COLO668 (cell line): ENCODE data around the gene EPS8L1.
A peak's percentile ranks its signal among the peaks of the same experiment; 100 is the strongest.

Experiments
- DNase-seq: peaks from one replicate; lab custom pipeline; 2025; ENCODE audit not compliant: unreplicated experiment; lab: John Stamatoyannopoulos, UW

The EPS8L1 gene

DNA sequence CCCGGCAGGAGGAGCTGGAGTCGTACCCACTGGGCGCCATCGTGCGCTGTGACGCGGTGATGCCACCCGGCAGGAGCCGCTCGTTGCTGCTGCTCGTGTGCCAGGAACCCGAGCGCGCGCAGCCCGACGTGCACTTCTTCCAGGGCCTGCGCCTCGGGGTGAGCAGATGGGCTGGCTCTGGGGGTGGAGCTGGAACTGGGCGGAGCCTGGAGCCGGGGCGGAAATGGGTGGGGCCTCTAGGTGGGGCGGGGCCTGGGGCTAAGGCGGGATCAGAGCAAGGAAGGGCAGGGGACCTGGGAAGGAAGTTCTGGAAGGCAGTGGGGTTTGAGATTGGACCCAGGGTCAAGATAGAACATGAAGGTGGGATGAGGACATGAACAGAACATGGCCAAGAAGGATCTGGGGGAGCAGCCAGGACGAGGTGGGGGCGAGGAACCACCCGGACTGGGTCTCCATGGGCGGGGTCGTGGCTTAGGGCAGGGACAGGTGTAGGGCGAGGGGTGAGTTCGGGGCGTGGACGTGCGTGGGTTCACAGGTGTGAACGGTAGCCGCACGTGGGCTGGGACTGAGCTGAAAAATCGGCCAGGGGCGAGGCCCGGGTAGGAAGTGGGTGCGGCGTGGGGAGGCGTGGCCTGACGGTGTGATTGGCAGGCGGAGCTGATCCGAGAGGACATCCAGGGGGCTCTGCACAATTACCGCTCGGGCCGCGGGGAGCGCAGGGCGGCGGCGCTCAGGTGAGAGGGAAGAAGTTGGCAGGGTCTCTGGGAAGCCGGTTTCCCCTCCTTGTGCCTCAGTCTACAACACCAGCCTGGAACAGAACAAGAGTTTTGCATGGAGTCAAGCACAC, 4.7 kb downstream of the EPS8L1 start:
- DNase-seq = peak; percentile 93

DNA sequence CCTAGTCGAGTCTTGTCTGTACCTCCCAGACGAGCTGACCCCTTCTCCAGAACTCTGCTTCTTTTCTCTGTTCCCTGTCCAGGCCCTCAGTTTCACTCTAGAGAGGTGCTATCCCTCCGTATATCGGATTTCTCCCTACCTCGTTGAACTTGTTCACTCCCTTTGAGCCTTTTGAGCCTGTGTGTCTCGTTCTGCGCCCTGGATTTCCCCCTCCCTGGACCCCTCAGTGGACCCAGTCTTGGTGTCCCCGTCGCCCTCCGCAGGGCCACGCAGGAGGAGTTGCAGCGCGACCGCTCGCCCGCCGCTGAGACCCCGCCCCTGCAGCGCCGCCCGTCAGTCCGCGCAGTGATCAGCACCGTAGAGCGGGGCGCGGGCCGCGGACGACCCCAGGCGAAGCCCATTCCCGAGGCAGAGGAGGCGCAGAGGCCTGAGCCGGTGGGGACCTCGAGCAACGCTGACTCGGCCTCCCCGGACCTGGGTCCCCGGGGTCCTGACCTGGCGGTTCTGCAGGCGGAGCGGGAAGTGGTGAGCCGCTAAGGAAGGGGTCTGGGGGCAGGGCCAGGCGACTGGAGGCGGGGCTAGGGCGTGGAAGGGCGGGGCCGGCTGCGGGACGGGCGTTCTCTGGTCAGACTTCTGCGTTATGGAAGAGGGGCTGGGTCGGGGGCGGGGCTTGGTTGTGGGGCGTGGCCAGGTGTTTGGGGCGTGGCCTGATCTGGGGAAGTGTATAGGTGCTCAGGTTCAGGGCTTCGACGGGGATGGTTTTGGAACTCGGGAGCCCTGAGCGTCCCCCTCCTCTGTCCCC, 5.5 kb downstream of the EPS8L1 start:
- peak; percentile 80 for DNase-seq

DNA sequence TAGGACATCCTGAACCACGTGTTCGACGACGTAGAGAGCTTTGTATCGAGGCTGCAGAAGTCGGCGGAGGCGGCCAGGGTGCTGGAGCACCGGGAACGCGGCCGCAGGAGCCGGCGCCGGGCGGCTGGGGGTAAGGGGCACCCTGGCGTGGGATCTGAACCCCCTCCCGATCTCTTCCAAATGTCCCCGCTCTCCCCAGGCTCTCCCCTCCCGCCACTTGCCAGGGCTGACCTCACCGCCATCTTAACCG, 6.0 kb downstream of the EPS8L1 start:
- no peak for DNase-seq

DNA sequence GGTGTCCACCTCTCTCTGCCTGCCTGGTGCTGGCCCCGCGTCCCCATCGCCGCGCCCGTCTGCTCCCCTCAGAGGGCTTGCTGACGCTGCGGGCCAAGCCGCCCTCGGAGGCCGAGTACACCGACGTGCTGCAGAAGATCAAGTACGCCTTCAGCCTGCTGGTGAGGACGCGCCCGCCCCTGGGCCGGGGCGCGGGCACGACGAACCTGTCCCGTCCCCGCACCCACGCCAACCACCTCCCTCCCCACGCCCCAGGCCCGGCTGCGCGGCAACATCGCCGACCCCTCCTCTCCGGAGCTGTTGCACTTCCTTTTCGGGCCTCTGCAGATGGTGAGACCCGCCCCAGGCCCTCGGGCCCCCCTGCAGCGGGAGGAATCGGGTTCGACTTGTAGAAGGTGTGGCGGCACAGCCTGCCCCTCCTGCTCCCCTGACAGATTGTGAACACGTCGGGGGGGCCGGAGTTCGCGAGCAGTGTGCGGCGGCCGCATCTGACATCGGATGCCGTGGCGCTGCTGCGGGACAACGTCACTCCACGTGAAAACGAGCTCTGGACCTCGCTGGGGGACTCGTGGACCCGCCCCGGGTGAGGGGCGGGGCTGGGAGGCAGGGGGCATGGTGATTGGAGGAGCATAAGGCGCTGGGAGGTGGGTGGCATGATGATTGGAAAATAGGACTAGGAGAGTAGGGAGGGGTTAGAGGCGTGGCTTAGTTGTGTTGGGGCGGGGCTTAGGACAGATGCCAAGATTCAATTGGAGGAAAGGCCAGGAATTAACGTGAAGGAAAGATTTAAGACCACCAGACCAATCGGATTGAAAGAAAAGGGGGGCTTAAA, 6.6 kb downstream of the EPS8L1 start:
- peak; percentile 12 for DNase-seq

DNA sequence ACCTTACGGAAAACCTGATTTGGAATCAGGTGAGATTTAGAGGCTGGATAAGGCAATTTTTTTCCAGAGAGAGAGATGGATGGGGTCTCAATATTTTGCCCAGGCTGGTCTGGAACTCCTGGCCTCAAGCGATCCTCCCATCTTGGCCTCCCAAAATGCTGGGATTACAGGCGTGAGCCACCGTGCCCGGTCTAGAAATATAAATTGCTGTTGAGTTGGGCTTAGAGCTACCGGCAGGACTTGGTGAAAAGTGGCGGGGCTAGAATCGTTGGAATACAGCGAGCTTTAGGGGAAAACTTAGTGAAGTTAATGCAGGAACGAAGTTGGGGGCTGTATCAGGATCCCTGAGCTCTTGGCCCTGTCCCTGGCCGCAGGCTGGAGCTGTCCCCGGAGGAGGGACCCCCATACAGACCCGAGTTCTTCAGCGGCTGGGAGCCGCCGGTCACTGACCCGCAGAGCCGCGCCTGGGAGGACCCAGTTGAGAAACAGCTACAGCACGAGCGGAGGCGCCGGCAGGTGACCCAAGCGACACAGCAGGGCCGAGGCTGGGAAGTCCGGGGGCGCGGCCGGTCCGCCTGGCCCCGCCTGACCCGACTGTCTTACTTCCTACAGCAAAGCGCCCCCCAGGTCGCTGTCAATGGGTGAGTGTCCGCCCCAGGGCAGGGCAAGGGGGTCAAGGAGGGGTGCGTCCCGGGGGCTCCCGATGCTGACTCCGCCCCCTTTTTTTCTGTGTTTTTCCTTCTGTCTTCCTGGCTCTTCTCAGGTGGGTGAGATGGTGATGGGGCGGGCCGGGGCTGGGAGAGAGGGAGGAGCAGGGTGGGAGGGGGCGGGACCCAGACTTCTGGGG, 7.6 kb downstream of the EPS8L1 start:
- DNase-seq = no peak

DNA sequence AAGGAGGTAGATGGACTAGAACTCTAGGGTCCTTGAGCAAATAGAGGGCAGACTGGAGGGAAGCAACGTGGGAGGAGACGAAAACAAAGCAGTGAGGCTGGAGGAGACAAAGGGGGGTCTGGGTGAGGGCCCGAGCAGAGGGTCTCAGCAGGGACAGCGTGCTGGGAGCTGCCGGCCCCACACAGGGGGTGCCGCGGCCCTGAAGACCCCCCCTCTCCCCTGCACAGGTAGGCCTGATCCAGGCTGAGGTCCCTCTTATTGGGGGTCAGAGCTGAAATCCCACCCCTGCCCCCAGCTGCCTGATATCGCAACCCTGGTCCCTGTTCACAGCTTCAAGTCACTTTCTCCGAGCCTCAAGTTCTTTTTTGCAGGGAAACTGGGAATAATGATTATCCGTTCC, 8.7 kb downstream of the EPS8L1 start:
- DNase-seq = no peak

DNA sequence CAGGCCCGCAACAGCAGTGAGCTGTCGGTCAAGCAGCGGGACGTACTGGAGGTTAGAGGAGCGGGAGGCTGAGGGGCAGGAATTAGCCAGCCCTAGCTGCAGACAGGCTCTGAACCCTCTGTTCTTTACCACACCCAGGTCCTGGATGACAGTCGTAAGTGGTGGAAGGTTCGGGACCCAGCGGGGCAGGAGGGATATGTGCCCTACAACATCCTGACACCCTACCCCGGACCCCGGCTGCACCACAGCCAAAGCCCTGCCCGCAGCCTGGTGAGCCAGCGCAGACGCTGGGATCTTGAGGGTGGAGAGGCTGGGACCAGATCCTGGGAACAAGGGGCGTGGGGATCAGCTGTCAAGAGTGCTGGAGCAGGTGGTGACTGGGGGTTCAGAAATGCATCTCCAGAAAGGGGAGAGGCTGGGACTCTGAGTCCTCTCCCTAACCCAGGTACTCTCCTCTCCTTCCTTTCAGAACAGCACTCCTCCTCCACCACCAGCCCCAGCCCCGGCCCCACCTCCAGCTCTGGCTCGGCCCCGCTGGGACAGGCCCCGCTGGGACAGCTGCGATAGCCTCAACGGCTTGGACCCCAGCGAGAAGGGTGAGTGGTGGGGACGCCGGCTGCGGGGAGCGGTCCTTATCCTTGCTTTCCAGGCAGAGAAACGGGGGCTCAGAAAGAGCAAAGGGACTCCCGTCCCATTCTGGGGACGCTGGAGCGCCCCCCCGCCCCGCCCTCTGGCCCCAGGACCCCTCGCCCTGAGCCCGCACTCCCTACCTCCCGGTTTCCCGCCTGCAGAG, 10.4 kb downstream of the EPS8L1 start:
- no peak for DNase-seq

DNA sequence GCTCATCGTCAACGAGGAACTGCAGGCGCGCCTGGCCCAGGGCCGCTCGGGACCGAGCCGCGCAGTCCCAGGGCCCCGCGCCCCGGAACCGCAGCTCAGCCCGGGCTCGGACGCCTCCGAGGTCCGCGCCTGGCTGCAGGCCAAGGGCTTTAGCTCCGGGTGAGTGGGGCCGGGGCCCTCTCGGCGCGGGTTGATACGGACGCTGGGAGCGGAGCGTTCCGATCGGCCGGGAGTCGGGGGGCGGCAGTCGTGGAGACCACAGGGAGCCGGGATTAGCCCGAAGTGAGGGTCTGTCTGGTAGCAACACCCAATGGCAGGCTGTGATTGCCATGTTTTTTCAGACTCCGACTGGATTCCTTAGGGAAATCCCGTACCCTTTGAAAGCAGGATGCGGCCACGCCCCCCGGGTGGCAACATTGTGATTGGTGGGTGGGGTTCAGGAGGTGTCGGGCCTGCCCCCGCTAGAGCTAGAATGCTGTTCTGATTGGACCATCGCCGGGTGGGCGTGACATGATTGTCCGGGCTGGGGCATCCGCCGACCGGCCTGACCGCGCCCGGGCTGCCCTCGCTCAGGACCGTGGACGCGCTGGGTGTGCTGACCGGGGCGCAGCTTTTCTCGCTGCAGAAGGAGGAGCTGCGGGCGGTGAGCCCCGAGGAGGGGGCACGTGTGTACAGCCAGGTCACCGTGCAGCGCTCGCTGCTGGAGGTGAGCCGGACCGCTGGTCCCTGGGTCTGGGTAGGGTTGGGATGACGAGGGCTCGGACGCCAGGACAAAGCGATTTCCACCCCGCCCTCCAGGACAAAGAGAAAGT, 11.3 kb downstream of the EPS8L1 start:
- peak; percentile 57 for DNase-seq

DNA sequence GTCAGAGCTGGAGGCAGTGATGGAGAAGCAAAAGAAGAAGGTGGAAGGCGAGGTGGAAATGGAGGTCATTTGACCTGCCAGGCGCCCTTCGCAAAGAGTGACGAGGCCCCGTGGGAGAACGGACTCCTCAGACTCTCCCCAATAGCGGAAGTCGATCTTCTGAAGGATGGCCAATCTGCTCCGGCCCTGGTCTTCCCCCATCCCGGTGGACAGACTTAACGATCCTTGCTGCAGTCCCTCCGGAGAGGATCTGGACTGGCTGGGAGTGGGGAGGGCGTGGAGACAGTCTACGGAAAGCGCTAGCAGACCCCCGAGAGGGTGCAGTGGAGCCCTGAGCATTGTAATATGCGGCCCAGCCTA, 11.9 kb downstream of the EPS8L1 start:
- DNase-seq = no peak

DNA sequence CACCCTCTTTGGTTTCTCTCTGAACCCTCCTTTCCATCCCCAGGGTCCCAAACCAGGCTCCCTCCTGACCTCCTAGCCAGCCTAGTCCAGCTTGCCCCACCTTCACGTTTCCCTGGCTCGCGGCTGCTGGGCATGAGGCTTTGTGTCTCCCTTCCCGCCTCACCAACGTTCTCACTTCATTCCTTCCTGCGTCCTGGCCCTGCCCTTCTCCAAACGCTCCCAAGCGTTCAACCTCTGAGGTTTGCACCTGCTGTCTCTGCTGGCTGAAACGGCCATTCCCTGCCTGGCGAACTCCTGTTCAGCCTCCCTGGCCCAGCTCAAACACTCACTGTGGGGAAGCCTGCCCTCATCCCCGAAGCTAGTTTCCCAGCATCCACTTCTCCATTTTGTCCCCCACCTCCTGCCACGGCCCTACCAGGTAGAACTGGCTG, 12.4 kb downstream of the EPS8L1 start:
- no peak for DNase-seq

DNA sequence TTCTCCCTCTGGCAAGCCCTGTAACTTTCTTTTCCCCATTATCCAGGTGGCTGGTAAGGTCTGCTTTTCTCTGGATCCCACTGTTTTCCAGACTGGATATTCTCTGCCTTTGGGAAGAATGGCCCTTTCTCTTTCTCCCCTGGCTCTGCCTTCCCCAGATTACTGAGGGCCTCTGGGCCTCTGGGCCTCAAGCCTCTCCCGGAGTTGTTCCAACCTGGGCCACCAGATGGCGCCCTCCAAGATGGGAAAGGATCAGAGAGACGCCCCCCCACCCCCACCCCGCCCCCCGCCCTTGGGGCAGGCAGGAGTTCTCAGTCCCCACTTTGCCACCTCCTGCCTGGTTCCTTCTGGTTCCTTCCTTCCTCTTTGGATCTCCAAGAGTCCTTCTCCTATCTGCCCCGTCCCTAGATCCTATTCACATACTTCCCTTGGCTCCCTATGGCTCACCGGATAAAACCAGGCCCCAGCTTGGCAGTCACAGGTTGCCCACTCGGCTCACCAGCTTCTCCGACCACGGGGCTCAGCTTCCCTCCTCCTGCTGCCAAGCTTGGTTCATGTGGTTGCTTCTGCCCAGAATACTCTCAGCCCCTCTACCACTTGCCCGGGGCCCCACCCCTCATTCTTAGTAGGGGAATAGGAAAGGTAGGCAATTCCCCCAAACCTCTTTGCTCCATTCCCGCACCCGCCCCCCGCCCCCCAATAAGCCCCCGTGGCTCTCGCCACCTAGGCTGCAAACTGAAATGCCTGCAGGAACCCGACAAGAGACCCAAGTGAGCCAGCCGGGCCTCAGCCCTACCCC, 13.1 kb downstream of the EPS8L1 start:
- DNase-seq = peak; percentile 76

DNA sequence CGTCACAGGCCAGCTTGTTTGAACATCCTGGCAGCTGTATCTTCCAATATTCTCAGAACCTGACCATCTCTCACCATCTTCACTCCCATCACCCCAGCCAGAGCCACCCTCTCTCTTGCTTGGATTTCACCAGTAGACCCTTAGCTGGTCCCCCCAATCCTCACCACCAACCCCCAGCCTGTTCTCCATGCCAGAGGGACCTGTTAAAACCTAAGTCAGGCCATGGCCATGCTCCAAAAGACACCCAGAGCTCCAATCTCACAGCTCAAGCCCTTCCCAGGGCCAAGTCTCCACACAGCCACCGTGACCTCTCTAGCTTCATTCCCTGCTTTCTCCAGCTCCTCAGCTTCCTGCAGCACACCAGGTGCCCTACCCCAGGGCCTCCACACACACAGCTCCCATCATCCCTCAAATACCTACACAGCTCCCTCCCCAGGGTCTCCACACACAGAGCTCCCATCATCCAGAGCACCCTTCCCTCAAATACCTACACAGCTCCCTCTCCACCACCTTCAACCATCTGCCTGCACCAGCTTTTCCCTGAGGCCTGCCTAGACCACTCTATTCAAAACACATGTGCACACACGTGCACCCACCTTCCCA, 13.8 kb downstream of the EPS8L1 start:
- no peak for DNase-seq

DNA sequence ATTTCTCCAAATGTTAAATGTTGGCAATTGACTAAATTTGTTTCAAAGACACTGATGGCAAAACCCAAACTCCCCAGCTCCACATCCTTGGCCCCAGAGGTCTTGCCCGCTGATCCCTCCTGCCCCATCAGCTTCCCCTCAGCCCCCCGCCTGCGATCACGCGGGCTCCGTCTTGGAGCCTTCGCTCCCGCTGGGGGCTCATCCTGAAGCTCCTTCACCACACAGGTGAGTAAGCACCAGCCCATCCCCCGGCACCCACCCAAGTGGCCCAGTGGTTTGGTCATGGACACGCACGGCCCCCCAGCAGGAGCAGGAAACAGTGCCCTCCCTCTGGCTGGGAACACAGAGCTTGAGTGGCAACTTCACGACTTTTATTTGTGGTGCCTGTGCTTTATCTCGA, 14.9 kb downstream of the EPS8L1 start:
- DNase-seq = no peak

DNA sequence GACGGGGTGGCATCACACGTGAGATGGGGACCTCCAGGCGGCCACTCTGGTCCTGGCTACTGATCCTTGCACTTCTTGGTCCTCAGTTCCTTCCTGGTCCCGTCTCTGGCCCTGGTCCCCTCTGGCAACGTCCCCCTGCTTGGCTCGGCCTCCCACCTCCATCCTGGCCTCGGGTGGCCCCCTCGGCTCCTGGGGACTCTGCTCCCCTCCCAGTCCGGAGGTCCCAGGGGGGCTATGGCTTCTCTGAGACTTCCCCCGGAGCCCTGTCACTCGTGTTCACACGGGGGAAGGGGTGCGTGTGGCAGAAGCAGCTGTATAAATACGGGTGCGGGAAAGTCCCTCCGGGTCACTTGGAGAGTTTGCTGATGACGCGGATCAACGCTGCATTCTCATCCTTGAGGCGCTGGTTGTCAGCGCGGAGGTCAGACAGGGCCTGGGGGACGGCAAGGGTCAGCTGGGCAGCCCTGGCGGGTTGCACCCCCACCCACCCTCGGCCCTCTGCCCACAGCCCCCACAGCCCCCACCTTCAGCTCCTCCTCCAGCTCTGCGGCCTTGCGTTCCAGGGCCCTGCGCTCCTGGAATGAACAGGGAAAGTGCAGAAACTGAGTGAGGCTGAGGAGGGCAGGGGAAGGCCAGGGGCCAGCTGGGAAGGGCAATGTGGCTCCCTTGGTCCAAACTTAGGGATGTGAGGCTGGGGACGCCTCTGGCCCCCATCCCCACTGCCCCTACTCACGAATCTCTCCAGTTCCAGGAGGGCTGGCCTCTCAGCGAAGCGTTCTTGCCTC, 15.6 kb downstream of the EPS8L1 start:
- peak; percentile 7 for DNase-seq

DNA sequence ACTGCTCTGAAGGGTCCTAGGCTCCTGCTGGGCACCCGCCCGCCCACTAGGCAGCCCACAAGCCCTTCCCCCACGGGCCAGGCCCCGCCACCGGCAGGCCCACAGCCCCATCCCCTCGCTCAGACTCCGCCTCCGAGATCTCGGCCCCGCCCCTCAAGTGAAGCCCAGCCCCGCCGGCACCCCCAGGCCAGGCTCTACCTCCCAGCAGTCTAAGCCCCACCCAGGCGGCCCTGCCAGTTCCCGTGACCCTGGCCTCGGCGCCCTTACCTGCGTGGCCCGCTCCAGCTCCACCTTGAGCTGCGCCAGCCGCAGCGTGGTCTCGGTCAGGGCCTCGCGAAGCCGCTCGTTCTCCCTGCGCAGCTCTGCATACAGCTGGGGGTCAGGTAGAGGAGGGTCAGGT, 16.3 kb downstream of the EPS8L1 start:
- DNase-seq = no peak

DNA sequence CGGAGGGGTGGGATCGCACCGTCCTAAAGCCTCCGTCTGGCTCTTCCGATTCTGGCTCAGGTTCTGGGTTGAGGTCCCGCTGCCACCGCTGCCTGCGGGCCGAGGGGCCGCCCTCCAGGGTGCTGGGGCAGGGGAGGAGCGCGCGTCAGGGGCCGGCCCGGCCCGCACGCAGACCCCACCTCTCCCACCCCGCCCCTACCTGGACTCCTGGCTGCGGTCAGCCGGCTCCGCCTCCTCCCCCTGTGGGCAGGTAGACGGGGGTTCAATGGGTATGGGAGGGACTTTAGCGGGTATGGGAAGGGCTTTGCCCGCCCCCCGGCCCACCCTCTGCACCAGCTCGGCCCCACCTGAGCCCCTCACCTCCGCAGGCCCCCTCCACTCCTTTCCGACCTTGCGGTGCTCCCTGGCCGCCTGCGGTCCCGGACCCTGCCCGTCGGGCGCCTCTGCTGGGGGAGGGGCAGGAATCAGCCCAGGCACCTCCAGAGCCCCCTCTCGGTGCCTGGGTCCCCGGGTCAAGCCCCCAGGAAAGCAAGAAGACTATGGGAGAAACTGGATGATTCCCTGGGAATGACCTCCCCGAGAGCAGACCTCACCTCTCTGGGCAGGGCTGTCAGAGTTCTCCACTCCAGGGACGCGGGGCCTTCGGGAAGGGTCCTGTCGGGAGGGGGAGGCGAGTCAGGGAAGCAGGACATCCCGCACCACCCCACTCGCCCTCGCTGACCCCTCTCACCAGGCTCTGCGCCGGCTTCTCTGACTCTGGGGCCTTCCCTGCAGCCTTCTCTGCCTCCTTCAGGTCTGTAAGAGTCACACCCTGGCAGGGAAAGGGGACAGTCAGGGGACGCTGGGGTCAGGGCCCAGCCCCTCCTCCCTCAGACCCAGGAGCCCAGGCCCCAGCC, 17.0 kb downstream of the EPS8L1 start:
- no peak for DNase-seq
